Mammary epithelial cell (primary cell): ENCODE results near the gene FOXK1.

Source experiments
- CTCF ChIP-seq, 2 donors: IDR thresholded peaks in 1 of 2; conservative IDR thresholded peaks in 1 of 2; 2 replicates each; pipeline ENCODE4 v1.5.1; 2011 to 2012; ENCODE audit warnings: inconsistent platforms in 2 of 2, low read length in 2 of 2, mild to moderate bottlenecking in 2 of 2, control low read depth in 1 of 2, low read depth in 1 of 2; ENCODE audit not compliant: insufficient read depth in 1 of 2; ENCODE audit errors: extremely low read depth in 1 of 2
- EZH2 ChIP-seq: IDR thresholded peaks from 2 replicates; pipeline ENCODE4 v1.6.1; 2012; ENCODE audit warnings: low read length, inconsistent platforms, borderline replicate concordance

- TF ChIP-seq CTCF (conservative IDR thresholded peaks at IDR 0.05 in 1 of 2, IDR thresholded peaks at IDR 0.05 in 1 of 2; ENCODE audit: extremely low read depth in 1 of 2, insufficient read depth in 1 of 2, low read depth in 1 of 2, low read length in 2 of 2) (no peak), EZH2 (no peak)
These were observed 108.0 kb downstream of the FOXK1 start for GRCh38 chr7:4790078-4790465.
